Ovary (tissue), 9 donors: Measurements from ENCODE around the gene OR2H2. TPM values are rescaled to one million over a fixed set of nuclear protein-coding genes. Genes with fewer than 3 reads are reported as not detected.

Source experiments
- DNase-seq, 5 donors: peaks; one replicate each; pipeline ENCODE4 v3.0.0-alpha.2; 2019 to 2020
- H3K27ac ChIP-seq, 2 donors: fragments of 200-600 bp; one replicate each; pipeline versions ENCODE4 v1.5.1 to v1.8.0; 2019 to 2022
- H3K27me3 ChIP-seq: fragments of 200-600 bp; one replicate; pipeline ENCODE4 v1.8.0; 2022
- H3K36me3 ChIP-seq: fragments of 200-600 bp; sonication (generic); one replicate; pipeline ENCODE4 v1.5.1; 2019
- H3K4me1 ChIP-seq: one replicate; pipeline ENCODE4 v1.8.1; 2013; ENCODE audit warnings: mild to moderate bottlenecking, moderate library complexity; ENCODE audit not compliant: insufficient read depth
- H3K4me3 ChIP-seq: fragments of 200-600 bp; sonication (generic); one replicate; pipeline ENCODE4 v1.5.1; 2017
- H3K9me3 ChIP-seq, 2 donors: fragments of 200-600 bp in 1 of 2; sonication (generic) in 1 of 2; one replicate each; pipeline versions ENCODE4 v1.5.1 to v1.8.1; 2013 to 2019; ENCODE audit warnings: mild to moderate bottlenecking in 1 of 2, moderate library complexity in 1 of 2
- CTCF ChIP-seq, 3 donors: fragments of 450-650 bp in 2 of 3; fragments of 200-600 bp in 1 of 3; IDR thresholded peaks; one replicate each; pipeline versions ENCODE4 v1.5.1 to v1.8.0; 2016 to 2022; ENCODE audit warnings: antibody characterized with exemption in 3 of 3, mild to moderate bottlenecking in 1 of 3
- EP300 ChIP-seq: sonication (generic); formaldehyde crosslinking; IDR thresholded peaks from one replicate; pipeline ENCODE4 v1.6.1; 2017; ENCODE audit warnings: antibody characterized with exemption
- POLR2A ChIP-seq: fragments of 450-650 bp; IDR thresholded peaks from one replicate; pipeline ENCODE4 v1.6.1; 2017; ENCODE audit warnings: antibody characterized with exemption, mild to moderate bottlenecking, moderate library complexity
- WGBS, 3 donors: extraction: QIAGEN DNeasy Blood & Tissue Kit in 1 of 3; methylation state at CpG; one replicate each; pipeline versions ENCODE4 v1.1.5 to v1.1.7; 2013 to 2017; 5-methylcytosine and 5-hydroxymethylcytosine counted together
- intact Hi-C, 4 donors: fragments of 100-400 bp; cut with DNase I; formaldehyde crosslinking; loops; one replicate each; pipeline versions ENCODE4 v1.11.0 to v1.15.1; 2022 to 2023
- polyA plus RNA-seq, 2 donors: library from polyadenylated mRNA; stranded (reverse); fragments of 200-250 nt in 1 of 2; fragments of 350-450 nt in 1 of 2; fragmentation: Illumina TruSeq in 1 of 2; extraction: RNeasy Lipid Tissue Mini Kit (QIAGEN cat#74804) in 1 of 2; gene quantifications; one replicate each; pipeline ENCODE4 v1.2.3, GENCODE V29; 2013 to 2014
- total RNA-seq, 7 donors: library from RNA; depleted of rRNA in 2 of 7; stranded (reverse); fragments of >200 nt in 2 of 7; fragmentation: NEBNext Ultra II Directional in 3 of 7; extraction: Animal tissue kit (Norgen Biotek cat#: 25700) in 3 of 7; gene quantifications; one replicate each; pipeline versions ENCODE4 v1.1.0 to v1.2.4, GENCODE V29; 2016 to 2023
- donor health status: DM: no; HTN: no; CAD: no; lungs with moderate emphysema.
- donor health status: DM: no; HTN: no; CAD: no.
- donor health status: Bipolar disorder and iron deficiency.
- donor health status: DM: yes; HTN: yes; CAD: no.
- donor health status: DM: no; HTN: no; CAD: no.
- donor health status: DM: yes; HTN: yes; CAD: no.

Gene OR2H2
- total and polyA plus RNA-seq, 9 donors = not detected

GRCh38 chr6:29559524-29560287 is 25.2 kb upstream of the OR2H2 start, which contains the start of gene UBD:
UBD (minus strand) TSS chr6:29559732; CDS start chr6:29559701, 31 bp downstream.
- no peaks in the 10 kb centered on the region for H3K4me1 ChIP-seq
- no peaks in the 10 kb centered on the region for H3K27me3 ChIP-seq
- no peak for DNase-seq
- no peak for TF ChIP-seq CTCF (IDR thresholded peaks at IDR 0.05)
- TF ChIP-seq EP300 = no peak
- TF ChIP-seq POLR2A = no peak
- no peaks in the 10 kb centered on the region for H3K36me3 ChIP-seq
- no peak within 1 kb of the TSS for H3K4me3 ChIP-seq
- 65 to 79% (median 70%) methylated on average over 6 of the region's 6 CpGs for WGBS, 3 donors
- intact Hi-C loops = no loop called here
- H3K9me3 ChIP-seq = no peaks in the 10 kb centered on the region
- H3K27ac ChIP-seq = no peak within 1 kb of the TSS

- intact Hi-C loops = no loop called here
- H3K36me3 ChIP-seq = no peaks in the 10 kb centered on the region
- H3K27me3 ChIP-seq = no peaks in the 10 kb centered on the region
- H3K27ac ChIP-seq = no peak overlapping the region
- no peaks in the 10 kb centered on the region for H3K4me1 ChIP-seq
- TF ChIP-seq EP300 (no peak), CTCF (IDR thresholded peaks at IDR 0.05) (no peak), POLR2A (no peak)
- H3K9me3 ChIP-seq = no peaks in the 10 kb centered on the region
- no peak for DNase-seq
- H3K4me3 ChIP-seq = no peak overlapping the region
Measured at GRCh38 chr6:29561091-29561490, 23.8 kb upstream of the OR2H2 start.

GRCh38 chr6:29561606-29562181 is 23.2 kb upstream of the OR2H2 start:
- intact Hi-C loops = no loop called here
- Histone ChIP-seq H3K4me1 (no peaks in the 10 kb centered on the region), H3K9me3 (no peaks in the 10 kb centered on the region), H3K36me3 (no peaks in the 10 kb centered on the region), H3K27ac (no peak overlapping the region), H3K27me3 (no peaks in the 10 kb centered on the region), H3K4me3 (no peak overlapping the region)
- DNase-seq = no peak
- 47 to 70% (median 57%) methylated on average over 1 of the region's 1 CpG for WGBS, 3 donors
- TF ChIP-seq EP300 (no peak), POLR2A (no peak), CTCF (IDR thresholded peaks at IDR 0.05) (no peak)

GRCh38 chr6:29563435-29563965 is 21.4 kb upstream of the OR2H2 start:
- Histone ChIP-seq H3K36me3 (no peaks in the 10 kb centered on the region), H3K4me3 (no peak overlapping the region), H3K27ac (no peak overlapping the region), H3K4me1 (no peaks in the 10 kb centered on the region), H3K27me3 (no peaks in the 10 kb centered on the region), H3K9me3 (no peaks in the 10 kb centered on the region)
- DNase-seq = no peak
- intact Hi-C loops = no loop called here
- 72 to 80% (median 73%) methylated on average over 3 of the region's 3 CpGs for WGBS, 3 donors
- TF ChIP-seq POLR2A (no peak), EP300 (no peak), CTCF (IDR thresholded peaks at IDR 0.05) (no peak)
